Astrocyte (in vitro differentiated cells and primary cell): ENCODE measurements around the gene ADAMTSL5.

ENCODE experiments used
- CTCF ChIP-seq: IDR thresholded peaks from 2 replicates; pipeline ENCODE4 v1.5.1; 2011; ENCODE audit warnings: low read depth, mild to moderate bottlenecking, inconsistent platforms, low read length, moderate library complexity; ENCODE audit not compliant: insufficient read depth
- EZH2 ChIP-seq: IDR thresholded peaks from 2 replicates; pipeline ENCODE4 v1.6.1; 2012; ENCODE audit warnings: mild to moderate bottlenecking, low read length, inconsistent platforms; ENCODE audit not compliant: insufficient read depth

- TF ChIP-seq CTCF (no peak), EZH2 (no peak)
Observed at GRCh38 chr19:1472231-1473084, 40.4 kb downstream of the ADAMTSL5 start.
